HG03095 (cell line): ENCODE data around the gene SULT1C3.

Source experiments
- ATAC-seq: cut with Tn5 transposase; IDR thresholded peaks from one replicate; pipeline ENCODE4 v1.9.1; 2021; ENCODE audit warnings: moderate library complexity; ENCODE audit not compliant: unreplicated experiment

Gene SULT1C3

GRCh38 chr2:108297436-108298141, 57.8 kb downstream of the SULT1C3 start:
- no peak for ATAC-seq

GRCh38 chr2:108301558-108301957, 61.8 kb downstream of the SULT1C3 start:
- no peak for ATAC-seq

GRCh38 chr2:108304975-108305374, 65.2 kb downstream of the SULT1C3 start:
- ATAC-seq: peak; percentile 49

- ATAC-seq: no peak
These were observed 66.1 kb downstream of the SULT1C3 start for GRCh38 chr2:108305901-108306300.

GRCh38 chr2:108309903-108310302, 70.1 kb downstream of the SULT1C3 start:
- no peak for ATAC-seq
